Mucosa of rectum (tissue), 2 donors: ENCODE measurements around the gene GEMIN7.
A peak's percentile ranks its signal among the peaks of the same experiment; 100 is the strongest.

Experiments used
- H3K27ac ChIP-seq, 2 donors: one replicate each; pipeline ENCODE4 v1.7.0; 2013; ENCODE audit warnings: inconsistent platforms in 2 of 2, low read depth in 2 of 2, low read length in 2 of 2
- H3K27me3 ChIP-seq, 2 donors: one replicate each; pipeline ENCODE4 v1.7.0; 2013; ENCODE audit warnings: low read length in 2 of 2; ENCODE audit not compliant: control insufficient read depth in 2 of 2, insufficient read depth in 2 of 2
- H3K36me3 ChIP-seq, 2 donors: one replicate each; pipeline ENCODE4 v1.7.0; 2013; ENCODE audit warnings: low read length in 2 of 2; ENCODE audit not compliant: control insufficient read depth in 2 of 2, insufficient read depth in 2 of 2
- H3K4me1 ChIP-seq, 2 donors: one replicate each; pipeline ENCODE4 v1.7.0; 2013; ENCODE audit warnings: low read length in 2 of 2, mild to moderate bottlenecking in 1 of 2; ENCODE audit not compliant: control insufficient read depth in 2 of 2, insufficient read depth in 2 of 2
- H3K4me3 ChIP-seq, 2 donors: one replicate each; pipeline ENCODE4 v1.7.0; 2013; ENCODE audit warnings: low read length in 2 of 2
- H3K9ac ChIP-seq, 2 donors: one replicate each; pipeline ENCODE4 v1.7.0; 2013; ENCODE audit warnings: low read length in 2 of 2, low read depth in 1 of 2, mild to moderate bottlenecking in 1 of 2
- H3K9me3 ChIP-seq, 2 donors: one replicate each; pipeline ENCODE4 v1.7.0; 2013; ENCODE audit warnings: low read length in 2 of 2; ENCODE audit not compliant: control insufficient read depth in 2 of 2
- donor health status: healthy.
- donor health status: Normal muscosa, but diverticular disease.

Gene GEMIN7

GRCh38 chr19:45137179-45137761 is 58.2 kb downstream of the GEMIN7 start:
- H3K9ac ChIP-seq: no peak overlapping the region
- H3K4me3 ChIP-seq: no peak overlapping the region

GRCh38 chr19:45138303-45138751 is 59.3 kb downstream of the GEMIN7 start:
- Histone ChIP-seq H3K9me3 (no peaks in the 10 kb centered on the region), H3K27ac (peak overlapping the region in 1 of 2 donors; percentile 29), H3K27me3 (no peaks in the 10 kb centered on the region), H3K4me3 (no peak overlapping the region), H3K36me3 (peaks cover 22 to 23% of the 10 kb centered on the region in 2 donors), H3K9ac (no peak overlapping the region), H3K4me1 (peaks cover 0 to 8% of the 10 kb centered on the region in 2 donors)

More at GRCh38 chr19:45137179-45137761, 58.2 kb downstream of the GEMIN7 start:
- Histone ChIP-seq H3K27me3 (no peaks in the 10 kb centered on the region), H3K4me1 (peaks cover 0 to 8% of the 10 kb centered on the region in 2 donors), H3K36me3 (peaks cover 14 to 15% of the 10 kb centered on the region in 2 donors), H3K9me3 (no peaks in the 10 kb centered on the region), H3K27ac (peak overlapping the region; percentile 58 to 72)

- Histone ChIP-seq H3K9me3 (no peaks in the 10 kb centered on the region), H3K36me3 (peaks cover 22 to 26% of the 10 kb centered on the region in 2 donors), H3K4me3 (no peak overlapping the region), H3K4me1 (peaks cover 0 to 8% of the 10 kb centered on the region in 2 donors), H3K27me3 (no peaks in the 10 kb centered on the region), H3K27ac (no peak overlapping the region), H3K9ac (no peak overlapping the region)
Measured at GRCh38 chr19:45139286-45140143, 60.5 kb downstream of the GEMIN7 start.

GRCh38 chr19:45140144-45140503 is 61.1 kb downstream of the GEMIN7 start:
- H3K27ac ChIP-seq: no peak overlapping the region
- peaks cover 0 to 8% of the 10 kb centered on the region in 2 donors for H3K4me1 ChIP-seq
- H3K9me3 ChIP-seq: no peaks in the 10 kb centered on the region
- no peak overlapping the region for H3K9ac ChIP-seq
- peaks cover 22 to 26% of the 10 kb centered on the region in 2 donors for H3K36me3 ChIP-seq
- H3K4me3 ChIP-seq: no peak overlapping the region
- H3K27me3 ChIP-seq: no peaks in the 10 kb centered on the region

GRCh38 chr19:45140533-45140932 is 61.5 kb downstream of the GEMIN7 start:
- H3K4me3 ChIP-seq: no peak overlapping the region
- no peaks in the 10 kb centered on the region for H3K9me3 ChIP-seq
- peaks cover 24 to 26% of the 10 kb centered on the region in 2 donors for H3K36me3 ChIP-seq
- no peaks in the 10 kb centered on the region for H3K27me3 ChIP-seq
- H3K9ac ChIP-seq: no peak overlapping the region
- H3K4me1 ChIP-seq: peaks cover 0 to 8% of the 10 kb centered on the region in 2 donors
- no peak overlapping the region for H3K27ac ChIP-seq
